Activated naive CD8-positive, alpha-beta T cell treated with anti-CD3 and anti-CD28 coated beads, Interleukin-2, amount 50 U/mL, for 24 hours (primary cell): ENCODE measurements around the gene GPR26.

ENCODE experiments used
- ATAC-seq: fragments of 150-1000 bp; cut with Tn5 transposase; one replicate; pipeline ENCODE4 v1.10.0; 2021
- DNase-seq: peaks from one replicate; pipeline ENCODE4 v3.0.0; 2021
- H3K27ac Mint-ChIP-seq: one replicate; pipeline ENCODE4 v1.8.0; 2021; ENCODE audit warnings: mild to moderate bottlenecking, mixed read lengths
- H3K27me3 Mint-ChIP-seq: one replicate; pipeline ENCODE4 v1.8.0; 2021; ENCODE audit warnings: mixed read lengths
- H3K36me3 Mint-ChIP-seq: one replicate; pipeline ENCODE4 v1.8.0; 2021; ENCODE audit warnings: low read depth, mixed read lengths
- H3K4me1 Mint-ChIP-seq: one replicate; pipeline ENCODE4 v1.8.0; 2021; ENCODE audit warnings: mixed read lengths
- H3K4me3 Mint-ChIP-seq: one replicate; pipeline ENCODE4 v1.8.0; 2021; ENCODE audit warnings: mild to moderate bottlenecking, moderate library complexity, mixed read lengths
- H3K9me3 Mint-ChIP-seq: one replicate; pipeline ENCODE4 v1.8.0; 2021; ENCODE audit warnings: mixed read lengths

The GPR26 gene

GRCh38 chr10:123744224-123744536, 78.0 kb downstream of the GPR26 start:
- peaks cover 5% of the 10 kb centered on the region for H3K27me3 Mint-ChIP-seq
- no peaks in the 10 kb centered on the region for H3K4me1 Mint-ChIP-seq
- DNase-seq: no peak
- H3K9me3 Mint-ChIP-seq: no peaks in the 10 kb centered on the region
- ATAC-seq: no peak
- H3K27ac Mint-ChIP-seq: no peak overlapping the region
- H3K4me3 Mint-ChIP-seq: no peak overlapping the region
- no peaks in the 10 kb centered on the region for H3K36me3 Mint-ChIP-seq
